Fibroblast of pulmonary artery (primary cell): ENCODE results near the gene INPP4B.

Experiments used
- DNase-seq: peaks from one replicate; pipeline ENCODE4 v3.0.0-alpha.2; 2010; ENCODE audit warnings: low read depth
- H3K4me3 ChIP-seq: replicated peaks from 2 replicates; pipeline ENCODE4 v1.5.1; 2011; ENCODE audit warnings: low read depth, mild to moderate bottlenecking, control low read depth, low read length, moderate library complexity
- TF ChIP-seq, protein P1 (sequence below): IDR thresholded peaks from 2 replicates; pipeline ENCODE4 v1.5.1; 2011; ENCODE audit warnings: mild to moderate bottlenecking, control low read depth, low read length, inconsistent platforms; ENCODE audit errors: missing control alignments

The INPP4B gene

DNA sequence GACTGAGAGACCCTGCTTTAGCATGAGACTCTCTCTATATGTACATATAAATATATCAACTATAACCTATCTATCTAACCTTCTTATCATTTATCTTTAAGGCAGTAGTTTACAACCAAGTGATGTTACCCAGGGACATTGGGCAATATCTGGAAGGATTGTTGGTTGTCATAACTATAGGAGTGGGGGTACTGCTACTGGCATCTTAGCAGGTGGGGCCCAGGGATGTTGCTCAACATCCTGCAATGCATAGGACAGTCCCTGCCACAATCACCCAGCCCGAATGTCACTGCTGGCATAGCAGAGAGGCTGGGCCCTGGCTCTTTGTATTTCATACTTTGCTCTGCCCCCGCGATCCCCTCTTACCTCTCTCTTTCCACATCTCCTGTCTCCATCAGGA, 812.0 kb downstream of the INPP4B start:
- TF ChIP-seq, protein P1, sequence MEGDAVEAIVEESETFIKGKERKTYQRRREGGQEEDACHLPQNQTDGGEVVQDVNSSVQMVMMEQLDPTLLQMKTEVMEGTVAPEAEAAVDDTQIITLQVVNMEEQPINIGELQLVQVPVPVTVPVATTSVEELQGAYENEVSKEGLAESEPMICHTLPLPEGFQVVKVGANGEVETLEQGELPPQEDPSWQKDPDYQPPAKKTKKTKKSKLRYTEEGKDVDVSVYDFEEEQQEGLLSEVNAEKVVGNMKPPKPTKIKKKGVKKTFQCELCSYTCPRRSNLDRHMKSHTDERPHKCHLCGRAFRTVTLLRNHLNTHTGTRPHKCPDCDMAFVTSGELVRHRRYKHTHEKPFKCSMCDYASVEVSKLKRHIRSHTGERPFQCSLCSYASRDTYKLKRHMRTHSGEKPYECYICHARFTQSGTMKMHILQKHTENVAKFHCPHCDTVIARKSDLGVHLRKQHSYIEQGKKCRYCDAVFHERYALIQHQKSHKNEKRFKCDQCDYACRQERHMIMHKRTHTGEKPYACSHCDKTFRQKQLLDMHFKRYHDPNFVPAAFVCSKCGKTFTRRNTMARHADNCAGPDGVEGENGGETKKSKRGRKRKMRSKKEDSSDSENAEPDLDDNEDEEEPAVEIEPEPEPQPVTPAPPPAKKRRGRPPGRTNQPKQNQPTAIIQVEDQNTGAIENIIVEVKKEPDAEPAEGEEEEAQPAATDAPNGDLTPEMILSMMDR = no peak
- H3K4me3 ChIP-seq = no peak overlapping the region
- no peak for DNase-seq

DNA sequence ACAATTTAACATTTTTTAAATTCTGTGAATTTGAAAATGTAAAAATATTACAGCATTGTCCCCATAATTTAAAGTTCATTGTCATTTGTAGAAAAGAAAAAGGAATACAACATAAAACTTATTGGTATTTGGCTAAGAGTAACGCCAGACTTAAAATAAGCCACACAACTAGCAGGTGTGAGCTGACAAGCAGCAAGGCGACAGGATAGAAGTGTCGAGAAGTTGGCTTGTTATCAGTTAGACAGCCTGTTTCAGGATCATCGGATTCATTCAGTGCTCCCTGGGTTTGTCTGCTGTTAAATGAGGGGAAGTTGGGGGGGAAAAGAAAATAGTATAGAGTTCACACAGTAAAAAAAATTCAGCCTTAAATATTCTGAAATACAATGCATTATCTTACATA, 816.1 kb downstream of the INPP4B start:
- no peak overlapping the region for H3K4me3 ChIP-seq
- DNase-seq = no peak
- TF ChIP-seq, protein P1 = no peak

DNA sequence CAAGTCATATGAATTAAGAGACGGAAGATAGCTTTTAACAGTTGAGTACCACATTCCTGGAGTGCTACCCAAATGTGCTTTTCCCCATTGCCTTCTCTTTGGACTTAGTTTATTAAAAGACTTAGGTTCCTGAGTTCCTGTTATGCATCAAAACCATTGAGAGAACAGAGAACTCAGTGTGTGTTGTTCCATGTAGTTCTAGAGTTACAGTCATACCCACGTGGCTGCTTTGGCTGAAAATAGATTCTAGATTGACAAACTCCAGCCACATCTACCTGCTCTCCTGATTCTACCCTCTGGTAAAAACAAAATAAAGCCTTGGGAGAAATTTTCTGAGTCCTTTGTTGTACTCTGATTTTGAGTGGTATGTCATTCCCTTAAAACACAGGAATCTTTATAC, 824.3 kb downstream of the INPP4B start:
- no peak for DNase-seq
- H3K4me3 ChIP-seq = no peak overlapping the region
- TF ChIP-seq, protein P1 = no peak

DNA sequence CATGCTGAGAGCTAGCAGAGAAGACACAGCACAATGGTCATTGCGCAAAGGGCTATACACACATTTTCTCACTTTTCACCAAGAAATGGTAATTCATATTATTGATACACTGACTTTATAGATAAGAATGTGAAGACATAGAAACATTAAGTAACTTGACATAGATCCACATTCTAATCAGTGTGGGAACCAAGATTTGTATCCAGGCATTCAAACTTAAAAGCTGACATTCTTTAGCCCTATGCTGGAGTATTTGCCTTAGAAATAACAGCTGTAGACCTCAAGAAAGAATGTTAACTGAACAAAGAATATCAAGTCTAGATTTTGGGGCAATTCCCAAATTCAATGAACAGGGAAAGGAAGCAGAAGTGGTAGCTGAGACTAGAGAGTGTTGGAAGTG, 824.9 kb downstream of the INPP4B start:
- DNase-seq = no peak
- TF ChIP-seq, protein P1 = no peak
- no peak overlapping the region for H3K4me3 ChIP-seq

DNA sequence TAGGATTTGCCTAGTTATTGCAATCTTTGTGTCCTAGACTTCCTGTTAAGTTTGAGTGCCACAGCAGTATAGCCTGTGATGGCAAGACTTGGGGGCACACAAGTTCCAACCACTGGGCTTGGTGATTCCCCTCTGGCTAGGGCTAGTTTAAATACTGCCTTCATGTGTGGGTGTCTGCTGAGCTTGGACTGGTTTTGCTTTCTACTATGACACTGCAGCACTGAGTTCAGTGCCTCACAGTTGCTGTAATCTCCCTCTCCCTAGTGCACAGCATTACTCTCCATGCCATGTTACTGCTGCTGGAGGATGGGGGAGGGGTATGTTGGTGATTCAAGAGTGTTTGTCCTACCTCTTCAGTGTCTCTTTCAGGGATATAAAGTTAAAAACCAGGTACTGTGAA, 830.1 kb downstream of the INPP4B start:
- no peak for DNase-seq
- no peak overlapping the region for H3K4me3 ChIP-seq
- TF ChIP-seq, protein P1 = no peak

DNA sequence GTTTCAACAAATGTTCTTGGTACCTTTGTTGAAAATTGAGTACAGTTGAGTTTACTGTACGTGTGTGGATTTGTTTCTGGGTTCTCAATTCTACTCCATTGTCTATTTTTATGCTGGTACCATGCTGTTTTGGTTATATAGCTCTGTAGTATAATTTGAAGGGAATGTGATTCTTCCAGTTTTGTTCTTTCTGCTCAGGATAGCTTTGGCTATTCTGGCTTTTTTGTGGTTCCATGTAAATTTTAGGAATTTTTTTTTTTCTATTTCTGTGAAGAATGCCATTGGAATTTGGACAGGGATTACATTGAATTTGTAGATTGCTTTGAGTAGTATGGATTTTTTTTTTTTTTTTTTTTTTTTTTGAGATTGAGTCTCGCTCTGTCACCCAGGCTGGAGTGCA, 836.4 kb downstream of the INPP4B start:
- no peak for DNase-seq
- TF ChIP-seq, protein P1 = no peak
- H3K4me3 ChIP-seq = no peak overlapping the region

DNA sequence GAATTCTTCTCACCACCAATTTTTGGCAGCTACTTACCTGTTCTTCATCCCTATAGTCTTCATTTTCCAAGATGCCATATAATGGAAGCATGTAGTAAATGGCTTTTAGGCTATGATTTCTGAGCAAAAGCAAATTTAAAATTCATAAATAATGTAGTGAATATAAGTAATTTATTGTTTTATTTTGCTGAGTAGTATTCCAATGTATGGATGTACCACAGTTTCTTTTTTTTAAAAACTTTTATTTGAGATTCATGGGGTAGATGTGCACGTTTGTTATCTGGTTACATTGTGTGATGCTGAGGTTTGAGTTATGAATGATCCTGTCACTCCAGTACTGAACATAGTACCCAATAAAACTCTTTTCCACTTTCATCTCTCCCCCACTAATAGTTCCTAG, 840.6 kb downstream of the INPP4B start:
- H3K4me3 ChIP-seq = no peak overlapping the region
- TF ChIP-seq, protein P1 = no peak
- no peak for DNase-seq
